ENCODE data around the gene MCM3AP.

GRCh38 chr21:46234436-46234950 is 50.9 kb downstream of the MCM3AP start:
- TF ChIP-seq, protein P1, sequence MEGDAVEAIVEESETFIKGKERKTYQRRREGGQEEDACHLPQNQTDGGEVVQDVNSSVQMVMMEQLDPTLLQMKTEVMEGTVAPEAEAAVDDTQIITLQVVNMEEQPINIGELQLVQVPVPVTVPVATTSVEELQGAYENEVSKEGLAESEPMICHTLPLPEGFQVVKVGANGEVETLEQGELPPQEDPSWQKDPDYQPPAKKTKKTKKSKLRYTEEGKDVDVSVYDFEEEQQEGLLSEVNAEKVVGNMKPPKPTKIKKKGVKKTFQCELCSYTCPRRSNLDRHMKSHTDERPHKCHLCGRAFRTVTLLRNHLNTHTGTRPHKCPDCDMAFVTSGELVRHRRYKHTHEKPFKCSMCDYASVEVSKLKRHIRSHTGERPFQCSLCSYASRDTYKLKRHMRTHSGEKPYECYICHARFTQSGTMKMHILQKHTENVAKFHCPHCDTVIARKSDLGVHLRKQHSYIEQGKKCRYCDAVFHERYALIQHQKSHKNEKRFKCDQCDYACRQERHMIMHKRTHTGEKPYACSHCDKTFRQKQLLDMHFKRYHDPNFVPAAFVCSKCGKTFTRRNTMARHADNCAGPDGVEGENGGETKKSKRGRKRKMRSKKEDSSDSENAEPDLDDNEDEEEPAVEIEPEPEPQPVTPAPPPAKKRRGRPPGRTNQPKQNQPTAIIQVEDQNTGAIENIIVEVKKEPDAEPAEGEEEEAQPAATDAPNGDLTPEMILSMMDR (IDR thresholded peaks at IDR 0.05) = no peak
- TF ChIP-seq POLR2A (IDR thresholded peaks at IDR 0.05) = no peak

Data from body of pancreas (tissue), 4 donors.